Astrocyte (in vitro differentiated cells and primary cell): ENCODE measurements around the gene B3GNT9. TPM values are rescaled to one million over a fixed set of nuclear protein-coding genes. Genes with fewer than 3 reads are reported as not detected.

Experiments used
- DNase-seq: peaks from one replicate; pipeline ENCODE4 v3.0.0-alpha.2; 2010; ENCODE audit warnings: low read depth
- FAIRE-seq: peaks from 2 replicates; lab custom pipeline; 2011; peaks lifted over from hg19 to GRCh38; lab: Jason Lieb, UNC
- H2AFZ ChIP-seq: 2 replicates; pipeline ENCODE4 v1.6.0; 2012; ENCODE audit warnings: low read depth, low read length, inconsistent platforms
- H3K27ac ChIP-seq: 2 replicates; pipeline ENCODE4 v1.5.1; 2011; ENCODE audit warnings: low read depth, low read length, inconsistent platforms
- H3K27me3 ChIP-seq: 2 replicates; pipeline ENCODE4 v1.6.0; 2011; ENCODE audit warnings: low read length, inconsistent platforms; ENCODE audit not compliant: insufficient read depth
- H3K36me3 ChIP-seq: 2 replicates; pipeline ENCODE4 v1.5.1; 2011; ENCODE audit warnings: low read length, inconsistent platforms; ENCODE audit not compliant: insufficient read depth
- H3K4me1 ChIP-seq: 2 replicates; pipeline ENCODE4 v1.5.1; 2011; ENCODE audit warnings: low read length, inconsistent platforms; ENCODE audit not compliant: insufficient read depth
- H3K4me2 ChIP-seq: 2 replicates; pipeline ENCODE4 v1.6.0; 2012; ENCODE audit warnings: low read length, inconsistent platforms
- H3K4me3 ChIP-seq: 2 replicates; pipeline ENCODE4 v1.5.1; 2011; ENCODE audit warnings: low read depth, mild to moderate bottlenecking, low read length, inconsistent platforms; ENCODE audit not compliant: insufficient read depth
- H3K79me2 ChIP-seq: 2 replicates; pipeline ENCODE4 v1.6.0; 2012; ENCODE audit warnings: mild to moderate bottlenecking, low read length, inconsistent platforms; ENCODE audit not compliant: insufficient read depth
- H3K9ac ChIP-seq: 2 replicates; pipeline ENCODE4 v1.6.0; 2012; ENCODE audit warnings: mild to moderate bottlenecking, low read length, inconsistent platforms
- H3K9me3 ChIP-seq: 2 replicates; pipeline ENCODE4 v1.5.1; 2012; ENCODE audit warnings: low read depth, mild to moderate bottlenecking, low read length, inconsistent platforms; ENCODE audit not compliant: insufficient read depth
- H4K20me1 ChIP-seq: 2 replicates; pipeline ENCODE4 v1.6.0; 2012; ENCODE audit warnings: low read length, inconsistent platforms; ENCODE audit not compliant: insufficient read depth
- H3K27ac Mint-ChIP-seq: one replicate; pipeline ENCODE4 v1.8.0; 2021; ENCODE audit warnings: mild to moderate bottlenecking, mixed read lengths; ENCODE audit not compliant: unreplicated experiment
- H3K27me3 Mint-ChIP-seq: one replicate; pipeline ENCODE4 v1.8.0; 2021; ENCODE audit warnings: low read depth, mixed read lengths; ENCODE audit not compliant: unreplicated experiment
- H3K36me3 Mint-ChIP-seq: one replicate; pipeline ENCODE4 v1.8.0; 2021; ENCODE audit warnings: low read depth, mixed read lengths; ENCODE audit not compliant: unreplicated experiment
- H3K4me1 Mint-ChIP-seq: one replicate; pipeline ENCODE4 v1.8.0; 2021; ENCODE audit warnings: low read depth, mixed read lengths; ENCODE audit not compliant: unreplicated experiment
- H3K4me3 Mint-ChIP-seq: one replicate; pipeline ENCODE4 v1.8.0; 2021; ENCODE audit warnings: mild to moderate bottlenecking, moderate library complexity, mixed read lengths; ENCODE audit not compliant: unreplicated experiment
- H3K9me3 Mint-ChIP-seq: one replicate; pipeline ENCODE4 v1.8.0; 2021; ENCODE audit warnings: mild to moderate bottlenecking, mixed read lengths; ENCODE audit not compliant: unreplicated experiment
- EZH2 ChIP-seq: IDR thresholded peaks from 2 replicates; pipeline ENCODE4 v1.6.1; 2012; ENCODE audit warnings: mild to moderate bottlenecking, low read length, inconsistent platforms; ENCODE audit not compliant: insufficient read depth
- total RNA-seq: library from RNA; stranded (reverse); gene quantifications from 2 replicates; pipeline ENCODE4 v1.2.1, GENCODE V29; 2021
- TF ChIP-seq, protein P1 (sequence below): IDR thresholded peaks from 2 replicates; pipeline ENCODE4 v1.5.1; 2011; ENCODE audit warnings: low read depth, mild to moderate bottlenecking, inconsistent platforms, low read length, moderate library complexity; ENCODE audit not compliant: insufficient read depth

The B3GNT9 gene
- total RNA-seq, 1 donor from 2014 or later = 7.6 TPM

DNA sequence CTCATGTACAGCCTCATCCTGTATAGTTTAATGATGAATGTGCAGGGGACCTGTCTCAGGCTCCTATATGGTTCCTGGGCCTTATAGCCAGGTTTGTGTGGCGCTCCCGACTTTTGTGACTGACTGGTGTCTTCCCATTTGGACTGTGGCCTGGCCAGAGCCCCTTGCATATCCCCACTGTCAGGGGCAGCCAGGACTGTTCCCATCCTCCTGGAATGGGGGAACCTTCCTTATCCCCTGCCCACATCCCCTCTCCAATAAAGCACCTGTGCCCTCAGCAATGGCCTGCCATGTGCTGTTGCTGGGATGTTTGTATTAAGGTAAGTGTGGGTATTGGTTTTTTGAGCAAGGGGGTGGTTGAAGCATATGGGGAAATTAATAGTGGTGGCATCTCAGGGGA, 2.6 kb downstream of the B3GNT9 start:
- no peak overlapping the region for H2AFZ ChIP-seq
- H3K4me3 ChIP-seq = no peak overlapping the region
- DNase-seq (no peak), FAIRE-seq (no peak)
- Mint-ChIP-seq H3K4me1 (no peaks in the 10 kb centered on the region), H3K27me3 (peaks cover 19% of the 10 kb centered on the region), H3K9me3 (peaks cover 4% of the 10 kb centered on the region), H3K4me3 (no peak overlapping the region), H3K27ac (no peak overlapping the region), H3K36me3 (peaks cover 29% of the 10 kb centered on the region)
- H3K4me1 ChIP-seq = peaks cover 2% of the 10 kb centered on the region
- TF ChIP-seq, protein P1, sequence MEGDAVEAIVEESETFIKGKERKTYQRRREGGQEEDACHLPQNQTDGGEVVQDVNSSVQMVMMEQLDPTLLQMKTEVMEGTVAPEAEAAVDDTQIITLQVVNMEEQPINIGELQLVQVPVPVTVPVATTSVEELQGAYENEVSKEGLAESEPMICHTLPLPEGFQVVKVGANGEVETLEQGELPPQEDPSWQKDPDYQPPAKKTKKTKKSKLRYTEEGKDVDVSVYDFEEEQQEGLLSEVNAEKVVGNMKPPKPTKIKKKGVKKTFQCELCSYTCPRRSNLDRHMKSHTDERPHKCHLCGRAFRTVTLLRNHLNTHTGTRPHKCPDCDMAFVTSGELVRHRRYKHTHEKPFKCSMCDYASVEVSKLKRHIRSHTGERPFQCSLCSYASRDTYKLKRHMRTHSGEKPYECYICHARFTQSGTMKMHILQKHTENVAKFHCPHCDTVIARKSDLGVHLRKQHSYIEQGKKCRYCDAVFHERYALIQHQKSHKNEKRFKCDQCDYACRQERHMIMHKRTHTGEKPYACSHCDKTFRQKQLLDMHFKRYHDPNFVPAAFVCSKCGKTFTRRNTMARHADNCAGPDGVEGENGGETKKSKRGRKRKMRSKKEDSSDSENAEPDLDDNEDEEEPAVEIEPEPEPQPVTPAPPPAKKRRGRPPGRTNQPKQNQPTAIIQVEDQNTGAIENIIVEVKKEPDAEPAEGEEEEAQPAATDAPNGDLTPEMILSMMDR = no peak
- TF ChIP-seq EZH2 = no peak
- no peak overlapping the region for H3K9ac ChIP-seq
- H3K9me3 ChIP-seq = no peaks in the 10 kb centered on the region
- H3K27ac ChIP-seq = no peak overlapping the region
- H3K27me3 ChIP-seq = peaks cover 2% of the 10 kb centered on the region
- H3K36me3 ChIP-seq = peaks cover 31% of the 10 kb centered on the region
- no peaks in the 10 kb centered on the region for H3K79me2 ChIP-seq
- H4K20me1 ChIP-seq = peaks cover 23% of the 10 kb centered on the region
- H3K4me2 ChIP-seq = no peak overlapping the region

DNA sequence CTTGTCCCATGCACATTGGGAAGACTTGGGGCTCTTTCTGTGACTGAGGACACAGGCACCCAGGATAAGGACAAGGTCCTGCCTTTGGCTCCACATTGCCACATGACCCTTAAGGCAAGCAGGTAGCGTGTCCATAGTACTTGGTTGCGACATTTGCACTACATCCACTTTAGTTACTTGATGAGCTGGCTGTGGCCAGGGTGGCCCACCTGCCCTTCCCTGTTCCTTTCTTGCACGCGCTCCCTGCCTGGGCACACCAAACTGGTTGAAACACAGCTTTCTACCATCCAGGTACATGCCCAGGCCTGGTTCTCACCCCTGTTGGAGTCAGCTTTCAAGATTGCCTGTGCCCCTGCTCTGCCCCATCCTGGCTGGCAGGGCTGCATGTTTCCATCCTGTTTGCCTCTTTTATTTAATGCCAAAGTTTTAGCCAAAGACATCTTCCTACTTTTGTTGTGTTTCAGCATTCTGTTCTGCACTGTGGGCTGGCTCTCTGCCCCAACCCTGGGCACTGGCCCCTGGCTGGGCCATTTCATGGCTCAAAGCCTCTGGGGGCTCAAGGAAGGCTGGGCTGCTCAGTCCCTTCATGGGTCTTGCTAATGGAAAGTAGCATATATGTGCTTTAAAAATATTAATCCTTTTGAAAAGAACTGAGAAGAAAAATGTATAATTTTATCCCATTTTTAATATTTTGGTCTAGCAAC, 3.2 kb downstream of the B3GNT9 start:
- no peak for TF ChIP-seq EZH2
- TF ChIP-seq, protein P1 = no peak
- no peak overlapping the region for H2AFZ ChIP-seq
- H3K27ac ChIP-seq = no peak overlapping the region
- no peaks in the 10 kb centered on the region for H3K9me3 Mint-ChIP-seq
- no peak overlapping the region for H3K4me3 Mint-ChIP-seq
- H4K20me1 ChIP-seq = peaks cover 23% of the 10 kb centered on the region
- FAIRE-seq = no peak
- peaks cover 13% of the 10 kb centered on the region for H3K27me3 Mint-ChIP-seq
- no peaks in the 10 kb centered on the region for H3K9me3 ChIP-seq
- no peaks in the 10 kb centered on the region for H3K4me1 Mint-ChIP-seq
- no peak for DNase-seq
- no peak overlapping the region for H3K4me3 ChIP-seq
- H3K79me2 ChIP-seq = no peaks in the 10 kb centered on the region
- no peak overlapping the region for H3K27ac Mint-ChIP-seq
- no peak overlapping the region for H3K4me2 ChIP-seq
- H3K36me3 Mint-ChIP-seq = peaks cover 29% of the 10 kb centered on the region
- H3K9ac ChIP-seq = no peak overlapping the region
- H3K27me3 ChIP-seq = no peaks in the 10 kb centered on the region
- peaks cover 33% of the 10 kb centered on the region for H3K36me3 ChIP-seq
- H3K4me1 ChIP-seq = peaks cover 2% of the 10 kb centered on the region
